GM23248 (cell line): ENCODE results near the gene AARS2. TPM values are rescaled to one million over a fixed set of nuclear protein-coding genes. Genes with fewer than 3 reads are reported as not detected.

Experiments
- DNase-seq: peaks from one replicate; pipeline ENCODE4 v3.0.0-alpha.2; 2015
- H2AFZ ChIP-seq: fragments of 200-600 bp; sonication (generic); 2 replicates; pipeline ENCODE4 v1.6.1; 2016; ENCODE audit warnings: antibody characterized with exemption
- H3F3A ChIP-seq: fragments of 200-600 bp; sonication (generic); 2 replicates; pipeline ENCODE4 v1.6.1; 2016; ENCODE audit warnings: mild to moderate bottlenecking, antibody characterized with exemption, mixed run types; ENCODE audit not compliant: insufficient read depth
- H3K27ac ChIP-seq: fragments of 200-600 bp; sonication (generic); 2 replicates; pipeline ENCODE4 v1.5.1; 2016; ENCODE audit warnings: mild to moderate bottlenecking
- H3K27me3 ChIP-seq: fragments of 200-600 bp; sonication (generic); replicated peaks from 2 replicates; pipeline ENCODE4 v1.6.1; 2016; ENCODE audit warnings: mild to moderate bottlenecking; ENCODE audit not compliant: insufficient read depth
- H3K36me3 ChIP-seq: fragments of 200-600 bp; sonication (generic); 2 replicates; pipeline ENCODE4 v1.6.1; 2016; ENCODE audit warnings: low read depth, mild to moderate bottlenecking
- H3K4me1 ChIP-seq: fragments of 200-600 bp; sonication (generic); 2 replicates; pipeline ENCODE4 v1.6.1; 2016; ENCODE audit warnings: mild to moderate bottlenecking; ENCODE audit not compliant: insufficient read depth
- H3K4me2 ChIP-seq: fragments of 200-600 bp; sonication (generic); one replicate; pipeline ENCODE4 v1.6.1; 2016; ENCODE audit warnings: mild to moderate bottlenecking; ENCODE audit not compliant: unreplicated experiment
- H3K4me3 ChIP-seq: fragments of 200-600 bp; sonication (generic); 2 replicates; pipeline ENCODE4 v1.5.1; 2016; ENCODE audit warnings: mild to moderate bottlenecking
- H3K79me2 ChIP-seq: fragments of 200-600 bp; sonication (generic); 2 replicates; pipeline ENCODE4 v1.6.1; 2016; ENCODE audit warnings: mild to moderate bottlenecking; ENCODE audit not compliant: insufficient read depth
- H3K9ac ChIP-seq: fragments of 200-600 bp; sonication (generic); 2 replicates; pipeline ENCODE4 v1.6.1; 2016; ENCODE audit warnings: mild to moderate bottlenecking
- H3K9me2 ChIP-seq: fragments of 200-600 bp; sonication (generic); 2 replicates; pipeline ENCODE4 v1.6.1; 2016; ENCODE audit warnings: mixed run types, mild to moderate bottlenecking, moderate library complexity; ENCODE audit not compliant: insufficient read depth
- H3K9me3 ChIP-seq: fragments of 200-600 bp; sonication (generic); one replicate; pipeline ENCODE4 v1.6.1; 2017; ENCODE audit warnings: low read depth
- H4K20me1 ChIP-seq: fragments of 200-600 bp; sonication (generic); 2 replicates; pipeline ENCODE4 v1.6.0; 2016; ENCODE audit not compliant: insufficient read depth
- EZH2 ChIP-seq: fragments of 200-600 bp; sonication (generic); IDR thresholded peaks from 2 replicates; pipeline ENCODE4 v1.6.1; 2018; ENCODE audit warnings: antibody characterized with exemption, mild to moderate bottlenecking; ENCODE audit not compliant: insufficient read depth, poor library complexity, severe bottlenecking
- EZH2phosphoT487 ChIP-seq: fragments of 200-600 bp; sonication (generic); IDR thresholded peaks from 2 replicates; pipeline ENCODE4 v1.6.1; 2018; ENCODE audit warnings: antibody characterized with exemption, moderate library complexity, mild to moderate bottlenecking, low read depth; ENCODE audit not compliant: insufficient read depth
- WGBS, 2 experiments: methylation state at CpG; one replicate each; pipeline ENCODE4 v1.1.6; 2015 to 2017; ENCODE audit warnings: low lambda C conversion rate in 2 of 2, low coverage in 1 of 2; ENCODE audit errors: missing lambda C conversion rate in 2 of 2; 5-methylcytosine and 5-hydroxymethylcytosine counted together
- in situ Hi-C: fragments of 300-500 bp; cut with MboI; formaldehyde crosslinking; loops from 2 replicates; pipeline ENCODE4 v1.15.0; 2020
- polyA plus RNA-seq: library from polyadenylated mRNA; unstranded; fragments of >200 nt; fragmentation: Nextera tagmentation; extraction: Ambion mirVana; gene quantifications from 2 replicates; pipeline ENCODE4 v1.2.1, GENCODE V29; 2016
- total RNA-seq: library from RNA; depleted of rRNA; stranded (reverse); fragments of >200 nt; shearing (Covaris generic); gene quantifications from 2 replicates; pipeline ENCODE4 v1.2.3, GENCODE V29; 2014

The AARS2 gene
- total and polyA plus RNA-seq, 2 experiments from 2014 or later = 6.0 to 14.7 TPM

DNA sequence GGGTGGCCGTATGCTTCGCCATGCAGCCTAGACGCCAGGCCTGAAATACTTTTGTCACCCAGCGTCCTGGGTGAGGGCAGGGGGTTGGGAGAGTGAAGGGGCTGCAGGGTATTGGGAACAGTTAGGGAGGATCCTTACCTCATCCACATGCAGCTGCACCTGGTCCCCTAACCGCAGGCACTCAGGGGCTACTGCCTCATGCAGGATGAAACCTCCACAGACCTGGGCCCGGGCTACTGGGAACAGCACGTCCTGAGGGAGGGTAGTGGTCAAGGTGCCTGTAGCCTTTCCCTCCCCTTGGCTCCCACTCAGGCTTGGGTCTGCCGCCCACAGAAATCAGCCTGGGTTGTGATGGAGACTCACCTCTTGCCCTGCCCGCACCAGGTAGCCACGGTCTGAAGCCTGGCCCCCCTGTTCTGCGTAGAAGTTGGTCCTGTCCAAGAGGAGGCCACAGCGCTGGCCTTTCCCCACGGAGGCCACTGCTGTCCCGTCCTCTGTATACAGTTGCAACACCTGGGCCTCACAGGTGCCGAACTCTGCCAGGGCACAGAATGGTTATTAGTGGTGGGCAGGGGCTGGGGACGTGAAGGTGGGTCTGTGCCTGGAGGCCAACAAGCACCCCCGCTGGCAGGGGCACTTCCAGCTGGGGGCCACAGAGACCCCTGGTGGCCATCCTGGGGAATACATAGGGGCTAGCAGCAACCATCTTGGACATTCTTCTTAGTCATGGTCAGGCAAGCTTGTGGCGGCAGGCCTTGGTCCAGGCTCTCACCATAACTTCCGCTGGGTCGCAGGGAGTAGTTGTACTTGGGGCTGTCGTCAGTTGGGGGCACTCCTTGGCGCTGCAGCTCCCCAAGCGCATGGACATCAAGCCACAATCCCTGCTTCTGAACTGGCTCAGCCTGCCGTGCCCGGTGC is 8.6 kb downstream of the AARS2 start:
- Histone ChIP-seq H3K36me3 (peaks cover 5% of the 10 kb centered on the region; the same call in 1 of the 2 replicates), H2AFZ (no peak overlapping the region), H3K4me2 (no peak overlapping the region), H3K9ac (no peak overlapping the region), H3K9me3 (no peaks in the 10 kb centered on the region), H4K20me1 (no peaks in the 10 kb centered on the region), H3K79me2 (no peaks in the 10 kb centered on the region), H3K27me3 (no peaks in the 10 kb centered on the region), H3F3A (peaks cover 3% of the 10 kb centered on the region), H3K9me2 (no peaks in the 10 kb centered on the region), H3K4me1 (peaks cover 9% of the 10 kb centered on the region), H3K27ac (no peak overlapping the region), H3K4me3 (no peak overlapping the region)
- in situ Hi-C loops = no loop called here
- no peak for TF ChIP-seq EZH2phosphoT487
- TF ChIP-seq EZH2 = no peak
- WGBS, 2 experiments = 86 to 88% methylated on average over 24 to 25 of the region's 25 CpGs
- DNase-seq = peak; percentile 57

DNA sequence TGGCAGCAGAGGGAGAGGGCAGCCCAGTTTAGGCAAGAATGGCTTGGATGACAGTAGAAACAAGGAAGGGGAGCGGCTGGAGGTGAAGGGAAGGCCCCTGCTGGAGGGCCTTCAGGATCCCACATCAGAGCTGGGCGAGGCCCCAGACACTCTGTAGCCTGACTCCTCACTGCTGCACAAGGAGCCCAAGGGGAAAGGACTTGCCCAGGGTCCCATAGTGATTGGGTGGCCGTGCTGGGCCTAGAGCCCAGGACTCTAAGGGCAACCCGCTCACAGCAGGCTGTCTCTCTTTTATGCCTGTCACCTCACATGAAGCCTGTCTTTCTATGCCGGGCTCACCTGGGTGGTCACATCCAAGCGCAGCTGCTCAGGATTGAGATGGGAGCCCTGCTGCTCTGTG is 9.3 kb downstream of the AARS2 start:
- Histone ChIP-seq H3F3A (no peaks in the 10 kb centered on the region), H3K9ac (no peak overlapping the region), H3K36me3 (peaks cover 5% of the 10 kb centered on the region; the same call in 1 of the 2 replicates), H3K9me2 (no peaks in the 10 kb centered on the region), H3K27me3 (no peaks in the 10 kb centered on the region), H3K4me2 (no peak overlapping the region), H3K9me3 (no peaks in the 10 kb centered on the region), H3K4me1 (peaks cover 4% of the 10 kb centered on the region; the same call in 1 of the 2 replicates), H3K79me2 (no peaks in the 10 kb centered on the region), H2AFZ (no peak overlapping the region), H4K20me1 (no peaks in the 10 kb centered on the region), H3K27ac (no peak overlapping the region), H3K4me3 (no peak overlapping the region)
- DNase-seq = no peak
- TF ChIP-seq EZH2 (no peak), EZH2phosphoT487 (no peak)
- WGBS, 2 experiments = 95 to 100% methylated on average over 6 of the region's 6 CpGs
- in situ Hi-C loops = no loop called here

DNA sequence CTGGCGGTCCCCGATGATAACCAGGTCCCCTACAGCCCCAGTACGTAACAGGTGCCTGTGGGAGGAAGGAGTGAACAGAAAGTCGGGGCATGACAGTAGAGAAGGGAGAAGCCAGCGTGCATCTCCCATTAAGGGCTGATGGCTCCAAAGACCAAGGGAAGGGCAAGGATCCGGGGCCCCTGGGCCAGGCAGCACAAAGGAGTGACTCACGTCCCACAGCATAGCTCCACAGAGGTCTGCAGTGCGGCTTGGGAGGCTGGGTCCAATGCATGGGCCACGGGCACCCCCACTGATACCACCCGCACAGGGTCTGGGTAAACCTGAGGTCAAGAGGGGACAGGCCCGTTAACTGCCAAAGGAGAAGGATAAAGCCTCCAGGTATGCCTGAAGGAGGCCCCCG is 10.3 kb downstream of the AARS2 start:
- H3K9me2 ChIP-seq = no peaks in the 10 kb centered on the region
- no peak overlapping the region for H3K4me3 ChIP-seq
- no peak overlapping the region for H2AFZ ChIP-seq
- H3K4me2 ChIP-seq = no peak overlapping the region
- no peak overlapping the region for H3K9ac ChIP-seq
- no peaks in the 10 kb centered on the region for H3K4me1 ChIP-seq
- no peaks in the 10 kb centered on the region for H4K20me1 ChIP-seq
- no peak for DNase-seq
- peaks cover 8% of the 10 kb centered on the region; the same call in 1 of the 2 replicates for H3K27me3 ChIP-seq
- TF ChIP-seq EZH2phosphoT487 (no peak), EZH2 (no peak)
- H3K79me2 ChIP-seq = no peaks in the 10 kb centered on the region
- no peaks in the 10 kb centered on the region for H3K9me3 ChIP-seq
- H3K36me3 ChIP-seq = peaks cover 5% of the 10 kb centered on the region; the same call in 1 of the 2 replicates
- peaks cover 6% of the 10 kb centered on the region; the same call in 1 of the 2 replicates for H3F3A ChIP-seq
- 98 to 99% methylated on average over 12 of the region's 12 CpGs for WGBS, 2 experiments
- in situ Hi-C loops = no loop called here
- H3K27ac ChIP-seq = no peak overlapping the region

DNA sequence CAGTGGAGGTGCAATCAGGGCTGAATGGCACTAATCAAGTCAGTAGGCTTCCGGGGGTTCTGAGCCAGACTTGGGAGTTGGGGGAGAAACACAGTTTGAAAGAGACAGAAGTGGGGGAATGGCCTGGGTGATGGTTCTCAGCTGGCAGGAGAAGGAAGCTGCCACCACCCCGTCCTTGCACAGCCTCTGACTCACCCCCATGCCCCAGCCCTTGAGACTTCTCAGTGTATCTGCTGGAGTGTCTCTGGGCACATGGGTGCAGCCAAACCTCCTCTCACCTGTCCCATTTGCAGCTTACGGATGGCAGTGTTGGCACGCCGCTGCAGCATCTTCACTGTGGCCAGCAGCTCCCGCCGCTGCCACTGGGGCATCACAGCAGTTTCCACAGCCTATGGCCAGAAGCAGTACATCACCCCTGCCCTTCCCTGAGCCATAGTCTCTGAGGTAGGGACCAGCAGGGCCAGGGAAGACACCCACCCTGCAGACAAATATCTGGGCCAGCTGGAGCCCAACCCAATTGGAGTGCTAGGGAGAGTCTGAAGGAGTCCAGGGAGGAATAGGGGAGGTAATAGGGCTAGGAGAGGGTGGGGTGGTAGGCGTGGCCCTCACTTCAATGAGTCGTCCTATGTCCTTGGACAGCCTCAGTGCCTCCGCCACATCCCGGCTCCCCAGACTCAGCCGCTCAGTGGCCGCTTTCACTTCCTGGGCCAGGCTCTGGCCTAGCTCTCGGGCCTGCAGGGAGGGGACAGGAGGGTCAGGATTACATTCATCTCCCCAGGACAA is 11.2 kb downstream of the AARS2 start:
- Histone ChIP-seq H3K4me3 (no peak overlapping the region), H4K20me1 (no peaks in the 10 kb centered on the region), H3K27me3 (peaks cover 16% of the 10 kb centered on the region), H3K27ac (no peak overlapping the region), H3K9ac (no peak overlapping the region), H3K4me1 (no peaks in the 10 kb centered on the region), H2AFZ (no peak overlapping the region), H3K36me3 (peaks cover 5% of the 10 kb centered on the region; the same call in 1 of the 2 replicates), H3K79me2 (no peaks in the 10 kb centered on the region), H3K4me2 (no peak overlapping the region), H3F3A (peaks cover 6% of the 10 kb centered on the region; the same call in 1 of the 2 replicates), H3K9me2 (no peaks in the 10 kb centered on the region), H3K9me3 (no peaks in the 10 kb centered on the region)
- no peak for DNase-seq
- in situ Hi-C loops = no loop called here
- TF ChIP-seq EZH2 (no peak), EZH2phosphoT487 (no peak)
- 91 to 92% methylated on average over 14 of the region's 14 CpGs for WGBS, 2 experiments
